GM19467 (cell line): ENCODE measurements around the gene TSPAN3.

ENCODE experiments used
- ATAC-seq: cut with Tn5 transposase; IDR thresholded peaks from one replicate; pipeline ENCODE4 v1.9.1; 2021; ENCODE audit warnings: mild to moderate bottlenecking, moderate library complexity; ENCODE audit not compliant: unreplicated experiment

Gene TSPAN3

DNA sequence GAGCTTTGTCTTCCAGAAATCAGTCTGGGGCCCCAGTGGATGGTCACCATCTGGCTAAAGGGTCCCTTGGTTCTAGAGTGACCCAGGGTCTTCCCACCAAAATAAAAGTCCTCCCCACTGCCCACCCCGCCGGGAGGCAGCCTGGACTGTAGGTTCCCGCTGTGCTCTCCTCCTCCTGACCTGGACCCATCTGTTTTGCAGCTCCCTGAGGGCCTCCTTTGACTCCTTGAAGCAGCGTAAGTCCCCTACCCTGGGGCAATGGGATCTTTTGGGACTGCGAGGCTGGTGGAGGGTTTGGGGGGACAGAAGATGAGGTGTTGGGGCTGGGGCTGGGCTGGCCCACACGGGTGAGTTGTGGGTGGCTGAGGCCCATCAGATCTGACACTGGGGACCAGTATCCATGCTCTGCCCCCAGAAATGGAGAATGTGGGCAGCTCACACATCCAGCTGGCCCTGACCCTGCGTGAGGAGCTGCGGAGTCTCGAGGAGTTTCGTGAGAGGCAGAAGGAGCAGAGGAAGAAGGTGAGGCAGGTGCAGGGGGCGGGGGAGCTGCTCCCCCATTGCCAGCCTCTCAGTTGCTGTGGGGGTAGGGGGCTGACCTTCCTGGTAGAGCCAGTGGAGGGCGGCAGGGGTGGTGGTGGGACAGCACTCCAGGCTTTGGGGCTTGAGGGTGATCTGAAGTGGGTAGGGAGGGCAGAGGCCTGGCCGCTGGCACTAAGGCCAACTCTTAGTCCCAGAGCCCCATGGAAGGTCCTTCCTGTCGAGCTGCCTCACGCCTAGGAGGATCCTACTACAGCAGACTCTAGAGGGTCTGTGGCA lies 45.6 kb downstream of the TSPAN3 start:
- ATAC-seq = no peak

GRCh38 chr15:77024273-77025082 lies 46.4 kb downstream of the TSPAN3 start:
- no peak for ATAC-seq

- ATAC-seq = no peak
Observed at GRCh38 chr15:77023576-77024272, 47.2 kb downstream of the TSPAN3 start.

- no peak for ATAC-seq
Observed at GRCh38 chr15:77022646-77023575, 48.0 kb downstream of the TSPAN3 start.

DNA sequence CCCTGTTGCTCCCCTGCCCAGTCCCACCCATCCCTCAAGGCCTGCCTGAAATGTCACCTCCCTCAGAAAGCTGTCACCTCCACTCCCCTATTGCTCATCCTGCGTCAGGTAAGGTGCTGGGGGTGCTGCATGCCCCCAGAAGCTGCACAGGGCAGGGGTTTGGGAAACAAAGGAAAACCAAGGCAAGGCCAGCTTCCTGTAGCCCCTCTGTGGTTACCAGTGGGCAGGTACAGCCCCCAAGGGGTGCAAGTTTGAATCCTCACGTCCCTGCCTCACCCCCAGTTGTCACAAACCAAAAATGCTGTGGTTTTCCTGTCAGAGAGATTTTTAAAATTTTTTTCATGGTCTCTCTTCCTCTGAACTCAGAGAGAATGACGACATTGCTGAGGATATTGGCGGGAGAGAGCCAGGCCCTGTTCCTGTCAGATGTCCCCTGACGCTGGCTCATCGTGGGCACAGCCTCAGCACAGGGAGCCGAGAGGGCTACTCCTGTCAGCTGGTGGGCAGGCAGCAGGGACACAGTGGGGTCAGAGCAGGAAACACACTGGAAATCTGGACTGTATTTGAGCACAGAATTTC lies 49.0 kb downstream of the TSPAN3 start:
- ATAC-seq = no peak

DNA sequence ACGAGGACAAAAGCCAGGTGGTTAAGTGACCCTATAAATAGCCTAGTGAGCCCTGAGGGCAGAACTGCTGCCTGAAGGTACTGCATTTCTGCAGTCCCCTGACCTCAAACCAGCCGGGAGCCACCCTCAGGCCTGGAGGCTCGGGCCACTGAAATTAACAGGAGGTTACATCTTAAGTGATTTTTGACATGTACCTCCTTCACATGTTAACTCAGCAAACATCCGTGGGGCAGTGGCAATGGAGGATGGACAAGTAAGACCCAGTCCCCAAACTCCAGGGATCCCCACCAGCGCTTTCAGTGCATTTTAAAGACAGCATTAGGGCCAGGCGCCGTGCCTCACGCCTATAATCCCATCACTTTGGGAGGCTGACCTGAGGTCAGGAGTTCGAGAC lies 49.8 kb downstream of the TSPAN3 start:
- ATAC-seq = no peak

DNA sequence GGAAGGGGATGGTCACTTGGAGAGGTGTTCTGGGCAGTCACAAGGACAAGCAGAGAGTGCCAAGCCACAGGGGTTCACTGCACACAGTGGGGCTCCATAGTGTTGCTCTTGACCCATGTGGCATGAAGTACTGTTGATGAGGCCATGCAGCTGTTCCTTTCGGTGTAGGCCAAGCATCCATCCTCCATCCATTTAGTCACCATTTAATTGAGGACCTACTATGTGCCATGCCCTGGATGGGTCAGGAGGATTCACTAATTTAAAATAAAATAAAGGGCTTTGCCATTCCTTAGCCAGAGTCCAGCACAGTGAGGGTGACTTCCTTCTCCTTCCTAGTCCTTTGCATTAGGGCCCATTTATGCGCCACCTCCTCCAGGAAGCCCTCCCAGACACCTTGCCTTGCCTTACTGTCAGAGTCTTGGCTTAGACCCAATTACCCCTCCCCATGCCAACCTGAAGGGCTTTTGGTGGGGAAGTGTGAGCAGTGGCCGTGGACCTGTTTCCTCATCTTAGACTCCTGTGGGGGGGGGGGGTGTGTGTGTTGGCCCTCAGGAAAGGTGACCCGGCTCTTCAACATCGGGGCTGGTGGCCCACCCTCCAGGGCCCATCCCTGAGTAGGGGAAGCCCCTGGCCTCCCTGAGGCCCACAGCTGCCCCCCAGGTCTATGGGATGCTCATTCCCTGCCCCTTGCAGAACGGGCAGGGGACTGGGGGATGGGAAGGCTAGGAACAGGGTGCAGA lies 50.4 kb downstream of the TSPAN3 start:
- ATAC-seq = no peak

DNA sequence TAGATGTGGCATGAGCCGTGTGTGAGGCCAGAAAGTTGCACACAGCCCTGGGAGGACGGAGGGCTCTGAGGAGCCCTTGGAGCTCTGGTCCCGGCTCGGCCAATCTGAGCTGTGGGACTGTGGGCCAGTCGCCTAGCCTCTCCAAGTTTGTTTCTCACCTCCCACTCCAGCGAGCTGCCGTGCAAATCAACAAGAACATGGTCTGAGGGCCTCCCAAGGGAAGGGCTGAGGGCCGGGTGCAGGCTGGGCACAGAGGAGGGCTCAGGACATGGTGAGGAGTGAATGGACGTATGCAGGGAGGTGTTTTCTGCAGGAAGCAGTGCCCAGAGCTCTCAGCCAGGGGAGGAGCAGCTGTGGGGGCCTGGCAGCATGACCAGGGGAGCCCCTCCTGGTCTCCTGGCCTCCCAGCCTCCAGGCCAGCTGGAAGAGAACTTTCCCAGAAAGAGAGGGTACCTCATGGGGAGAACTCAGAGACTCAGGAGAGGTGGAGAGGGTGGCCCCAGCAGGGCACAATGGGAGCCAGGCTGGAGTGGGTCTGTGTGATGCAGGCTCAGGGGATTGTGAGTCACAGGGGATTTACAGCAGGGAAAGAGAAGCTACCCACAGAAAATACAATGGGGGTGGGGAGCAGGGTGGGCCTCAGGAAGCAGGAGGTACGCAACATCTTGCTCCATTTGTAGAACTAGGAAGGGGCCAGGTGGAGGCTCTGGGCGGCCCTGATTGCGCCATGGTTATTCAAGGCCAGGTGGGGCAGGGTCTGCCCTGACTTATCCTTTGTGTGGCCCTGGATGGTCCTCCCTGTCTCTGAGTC lies 51.2 kb downstream of the TSPAN3 start:
- ATAC-seq = no peak

DNA sequence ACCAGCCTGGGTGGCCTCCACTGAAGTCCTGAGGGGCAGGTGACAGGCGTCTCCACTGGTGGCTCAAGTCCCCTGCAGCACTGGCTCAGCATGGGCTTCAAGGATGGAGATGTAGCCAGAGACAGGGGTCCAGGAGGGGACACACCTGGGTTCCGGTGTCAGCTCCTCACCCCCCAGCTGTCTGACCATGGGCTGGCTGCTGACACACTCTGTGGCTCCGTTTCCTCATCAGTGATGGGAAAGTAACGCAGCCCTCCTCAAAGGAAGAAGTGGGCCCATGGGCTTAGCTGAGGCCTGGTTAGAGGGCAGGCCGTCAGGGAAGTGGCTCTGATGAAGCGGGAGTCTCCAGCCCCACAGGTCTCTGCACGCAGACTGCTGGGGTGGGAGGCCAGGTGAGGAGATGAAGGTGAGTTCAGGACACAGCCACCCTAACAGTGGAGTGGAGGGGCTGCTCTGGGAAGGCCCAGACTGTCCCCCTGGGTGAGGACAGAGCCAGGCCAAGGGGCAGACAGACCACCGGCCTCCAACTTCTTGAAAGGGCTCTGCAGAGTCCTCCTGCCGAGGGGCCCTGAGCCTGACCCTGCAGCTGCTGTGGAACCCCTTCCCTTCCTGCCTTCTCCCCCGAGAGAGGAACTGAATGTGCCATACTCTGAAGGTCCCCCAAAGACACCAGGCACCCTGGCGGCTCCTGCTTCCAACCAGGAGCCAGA lies 52.0 kb downstream of the TSPAN3 start:
- ATAC-seq = no peak

GRCh38 chr15:77017761-77018720 lies 52.9 kb downstream of the TSPAN3 start:
- ATAC-seq = no peak

DNA sequence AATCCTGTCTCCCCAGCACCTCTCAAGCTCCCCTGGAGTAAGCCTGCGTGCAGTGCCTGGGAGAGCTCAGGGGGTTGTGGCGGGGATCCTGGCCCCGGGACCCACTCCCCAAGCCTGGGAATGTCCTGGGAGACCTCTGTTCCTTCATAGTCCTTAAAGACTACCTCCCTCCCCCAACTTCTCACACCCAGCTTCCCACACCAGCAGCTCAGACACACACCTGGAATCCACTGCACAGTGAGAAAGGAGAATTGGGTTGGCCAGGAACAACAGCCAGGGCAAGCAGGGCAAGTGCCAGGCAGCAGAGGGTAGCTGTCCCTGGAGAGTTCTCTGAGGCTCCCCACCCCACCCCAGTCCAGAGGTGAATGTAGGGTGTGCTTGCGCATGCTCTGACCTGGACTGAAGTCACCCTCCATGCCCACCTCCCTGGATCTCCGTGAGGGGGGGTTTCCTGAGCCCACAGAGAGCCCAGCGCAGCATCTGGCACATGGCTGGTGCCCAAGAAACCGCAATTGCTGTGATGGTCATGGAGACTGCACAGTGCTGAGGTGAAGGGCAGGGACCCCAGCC lies 53.7 kb downstream of the TSPAN3 start:
- no peak for ATAC-seq

GRCh38 chr15:77016321-77016695 lies 54.6 kb downstream of the TSPAN3 start:
- ATAC-seq = no peak

DNA sequence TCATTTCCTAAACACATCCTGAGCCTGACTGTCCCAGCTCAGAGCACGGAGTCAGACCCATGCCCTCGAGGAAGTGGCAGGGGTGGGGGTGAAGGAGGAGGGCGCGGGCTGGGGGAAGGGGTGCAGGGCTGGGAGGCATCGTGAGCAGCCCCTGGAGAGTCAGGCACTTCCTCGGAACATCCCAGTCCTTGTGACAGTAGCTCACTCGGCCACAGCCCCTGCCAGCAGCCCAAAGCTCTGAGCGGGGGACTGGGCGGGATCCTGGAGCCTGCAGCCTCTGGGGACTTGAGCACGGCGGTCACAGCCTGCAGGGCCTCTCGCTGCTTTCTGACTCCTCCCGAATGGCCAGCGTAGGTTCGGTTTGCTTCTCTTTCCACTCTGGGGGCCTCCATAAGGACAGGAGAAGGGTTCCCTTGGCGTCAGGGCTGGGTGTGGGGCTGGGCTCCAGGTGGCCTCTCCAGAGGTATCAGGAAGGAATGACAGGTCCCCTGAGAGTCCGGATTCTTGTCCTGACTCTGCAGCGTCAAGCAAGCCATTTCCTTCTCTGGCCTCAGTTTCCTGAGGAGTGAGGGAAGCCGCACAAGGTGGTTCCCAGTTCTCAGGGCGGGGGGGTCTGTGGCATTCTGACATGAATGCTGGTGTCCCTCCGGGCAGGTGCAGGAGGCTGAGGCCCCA lies 55.1 kb downstream of the TSPAN3 start:
- ATAC-seq = no peak

DNA sequence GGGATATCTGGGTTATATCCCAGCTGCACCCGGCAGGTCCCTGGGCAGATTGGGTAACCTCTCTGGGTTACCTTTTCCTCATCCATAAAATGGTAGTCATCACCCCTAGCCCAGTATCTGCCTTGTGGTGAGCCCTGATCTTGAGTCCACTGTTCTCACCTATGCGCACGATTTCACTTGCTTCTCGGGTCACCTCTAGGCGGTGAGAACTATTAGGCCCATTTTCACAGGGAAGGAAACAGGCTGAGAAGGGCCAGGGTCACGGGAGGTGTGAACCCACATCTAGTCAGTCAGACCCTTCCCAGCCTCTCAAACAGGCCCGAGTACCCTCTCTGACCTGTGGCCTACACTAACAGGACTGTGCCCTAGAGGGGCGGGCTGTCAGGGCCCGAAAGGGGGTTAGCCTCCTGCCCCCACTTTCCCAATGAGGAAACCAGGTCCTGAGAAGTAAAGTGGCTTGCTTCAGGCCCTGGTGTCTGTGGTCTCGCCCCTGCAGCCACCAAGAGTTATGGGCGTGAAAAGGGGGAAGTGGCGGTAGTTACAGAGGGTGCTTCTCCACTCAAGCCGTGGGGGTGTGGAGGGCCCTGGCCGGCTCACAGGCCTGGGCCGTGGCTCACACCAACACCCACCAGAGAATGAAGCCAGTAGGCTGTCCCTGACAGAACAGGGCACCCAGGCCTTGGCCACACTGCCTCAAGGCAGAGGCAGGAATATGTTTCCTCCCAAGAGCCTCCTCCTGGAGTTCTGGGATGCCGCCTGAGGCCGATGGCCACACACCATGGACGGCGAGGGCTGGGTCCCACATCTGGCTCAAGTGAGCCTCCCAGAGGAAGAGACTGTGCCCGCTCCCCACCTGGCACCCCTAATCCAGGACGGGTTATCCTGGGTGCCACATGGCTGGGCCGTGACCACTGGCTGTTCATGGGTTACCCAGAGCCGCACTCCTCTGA lies 56.5 kb downstream of the TSPAN3 start:
- ATAC-seq = no peak

GRCh38 chr15:77013776-77014131 lies 57.2 kb downstream of the TSPAN3 start:
- no peak for ATAC-seq
